ENCODE measurements around the gene LMF1.

DNA sequence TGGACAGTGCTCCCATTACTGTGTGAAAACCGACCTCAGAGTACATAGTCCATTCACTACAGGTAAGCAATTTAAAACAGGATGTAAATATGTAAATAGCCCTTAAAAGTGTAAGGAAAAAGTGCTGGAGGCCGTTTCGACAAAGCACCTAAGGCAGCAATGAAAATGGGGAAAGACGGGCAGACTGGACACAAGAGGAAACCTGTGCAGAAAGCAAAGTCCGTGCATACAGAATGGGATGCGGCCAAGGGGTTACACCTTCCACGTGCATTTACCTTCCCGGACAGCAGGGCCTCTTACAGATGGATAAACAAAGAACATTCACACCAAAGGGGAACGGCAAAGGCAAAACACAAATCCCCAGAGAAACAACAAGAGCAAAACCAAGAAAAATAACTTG is 32.0 kb downstream of the LMF1 start:
- TF ChIP-seq, protein P1, sequence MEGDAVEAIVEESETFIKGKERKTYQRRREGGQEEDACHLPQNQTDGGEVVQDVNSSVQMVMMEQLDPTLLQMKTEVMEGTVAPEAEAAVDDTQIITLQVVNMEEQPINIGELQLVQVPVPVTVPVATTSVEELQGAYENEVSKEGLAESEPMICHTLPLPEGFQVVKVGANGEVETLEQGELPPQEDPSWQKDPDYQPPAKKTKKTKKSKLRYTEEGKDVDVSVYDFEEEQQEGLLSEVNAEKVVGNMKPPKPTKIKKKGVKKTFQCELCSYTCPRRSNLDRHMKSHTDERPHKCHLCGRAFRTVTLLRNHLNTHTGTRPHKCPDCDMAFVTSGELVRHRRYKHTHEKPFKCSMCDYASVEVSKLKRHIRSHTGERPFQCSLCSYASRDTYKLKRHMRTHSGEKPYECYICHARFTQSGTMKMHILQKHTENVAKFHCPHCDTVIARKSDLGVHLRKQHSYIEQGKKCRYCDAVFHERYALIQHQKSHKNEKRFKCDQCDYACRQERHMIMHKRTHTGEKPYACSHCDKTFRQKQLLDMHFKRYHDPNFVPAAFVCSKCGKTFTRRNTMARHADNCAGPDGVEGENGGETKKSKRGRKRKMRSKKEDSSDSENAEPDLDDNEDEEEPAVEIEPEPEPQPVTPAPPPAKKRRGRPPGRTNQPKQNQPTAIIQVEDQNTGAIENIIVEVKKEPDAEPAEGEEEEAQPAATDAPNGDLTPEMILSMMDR (optimal IDR thresholded peaks at IDR 0.05 in 1 of 3, IDR thresholded peaks at IDR 0.05 in 1 of 3, conservative IDR thresholded peaks at IDR 0.05 in 1 of 3; ENCODE audit: extremely low read depth in 1 of 3, insufficient read depth in 2 of 3, low read length in 3 of 3) = no peak
- TF ChIP-seq EZH2 (IDR thresholded peaks at IDR 0.05; ENCODE audit: low read length) = no peak

Data from keratinocyte (primary cell).